PC-3 (cell line): ENCODE results near the gene TMEM229B.

ENCODE experiments used
- CTCF ChIP-seq: fragments of 300-600 bp; sonication (generic); conservative IDR thresholded peaks from 2 replicates; pipeline ENCODE4 v1.5.1; 2017; ENCODE audit warnings: antibody characterized with exemption, low read depth, mild to moderate bottlenecking, low read length
- EZH2 ChIP-seq: fragments of 300-600 bp; sonication (generic); IDR thresholded peaks from one replicate; pipeline ENCODE4 v1.6.1; 2017; ENCODE audit warnings: antibody characterized with exemption, mild to moderate bottlenecking, low read length; ENCODE audit not compliant: unreplicated experiment
- EZH2phosphoT487 ChIP-seq: fragments of 300-600 bp; sonication (generic); IDR thresholded peaks from 2 replicates; pipeline ENCODE4 v1.6.1; 2018; ENCODE audit warnings: mild to moderate bottlenecking, antibody characterized with exemption, low read length, borderline replicate concordance

GRCh38 chr14:67447033-67447381 lies 41.5 kb downstream of the TMEM229B start:
- no peak for TF ChIP-seq CTCF
- TF ChIP-seq EZH2, result no peak
- no peak for TF ChIP-seq EZH2phosphoT487
